ENCODE measurements around the gene DESI1.

- peak; percentile 96 for TF ChIP-seq POLR2AphosphoS5 (IDR thresholded peaks at IDR 0.05; ENCODE audit: borderline replicate concordance, low read depth, low read length)
- TF ChIP-seq EZH2 (IDR thresholded peaks at IDR 0.05), result no peak
- TF ChIP-seq FOXP2 (optimal IDR thresholded peaks at IDR 0.05; ENCODE audit: control extremely low read depth, extremely low read length, insufficient read depth), result peak; percentile 54
Observed at GRCh38 chr22:41621099-41621910, 462 bp upstream of the DESI1 start, which contains the start of gene XRCC6.
